H1 (cell line): Measurements from ENCODE around the gene ARID1B. TPM values are rescaled to one million over a fixed set of nuclear protein-coding genes. Genes with fewer than 3 reads are reported as not detected.

Experiments used
- CTCF ChIA-PET: fragments of 300-600 bp; sonication (Branson Sonifier 250); formaldehyde crosslinking; loops from one replicate; lab custom pipeline; 2021; ENCODE audit not compliant: partially characterized antibody; lab: Charles Lee
- POLR2A ChIA-PET: fragments of 300-600 bp; sonication (Branson Sonifier 250); formaldehyde crosslinking; loops from one replicate; lab custom pipeline; 2021; ENCODE audit warnings: inconsistent platforms; ENCODE audit not compliant: partially characterized antibody; lab: Charles Lee
- DNase-seq, 2 experiments: peaks; one replicate each; pipeline versions ENCODE4 v3.0.0 to v3.0.0-alpha.2; 2010 to 2022; ENCODE audit warnings: low spot score in 2 of 2, low read depth in 1 of 2, mixed read lengths in 1 of 2
- FAIRE-seq: peaks from 2 replicates; lab custom pipeline; 2011; peaks lifted over from hg19 to GRCh38; lab: Jason Lieb, UNC
- H2AFZ ChIP-seq: 2 replicates; pipeline ENCODE4 v1.8.1; 2012; ENCODE audit warnings: low read length, inconsistent platforms
- H2AK5ac ChIP-seq: 2 replicates; pipeline ENCODE4 v1.6.1; 2013; ENCODE audit warnings: low read depth, low read length
- H2BK120ac ChIP-seq: replicated peaks from 2 replicates; pipeline ENCODE3; 2013; ENCODE audit warnings: low read depth, low read length, inconsistent platforms
- H2BK12ac ChIP-seq: 2 replicates; pipeline ENCODE4 v1.6.1; 2013; ENCODE audit warnings: low read depth, low read length
- H2BK15ac ChIP-seq: 2 replicates; pipeline ENCODE4 v1.6.1; 2013; ENCODE audit warnings: low read length
- H2BK20ac ChIP-seq: 2 replicates; pipeline ENCODE4 v1.6.1; 2013; ENCODE audit warnings: low read length
- H2BK5ac ChIP-seq: 2 replicates; pipeline ENCODE4 v1.6.1; 2013; ENCODE audit warnings: low read depth, low read length
- H3K14ac ChIP-seq: 2 replicates; pipeline ENCODE4 v1.6.1; 2013; ENCODE audit warnings: inconsistent platforms; ENCODE audit not compliant: insufficient read length
- H3K18ac ChIP-seq: 2 replicates; pipeline ENCODE4 v1.6.1; 2013; ENCODE audit warnings: low read length; ENCODE audit errors: extremely low read depth
- H3K23ac ChIP-seq: 2 replicates; pipeline ENCODE4 v1.6.1; 2013; ENCODE audit warnings: inconsistent platforms; ENCODE audit not compliant: insufficient read length
- H3K23me2 ChIP-seq: 2 replicates; pipeline ENCODE4 v1.6.1; 2013; ENCODE audit warnings: low read depth, low read length
- H3K27ac ChIP-seq: 2 replicates; pipeline ENCODE4 v1.6.1; 2011; ENCODE audit warnings: low read depth, low read length, inconsistent platforms
- H3K27me3 ChIP-seq, 4 experiments: replicated peaks in 1 of 4; 1 replicate in 1 of 4; 2 replicates in 3 of 4; pipeline versions ENCODE4 v1.6.1 to v1.8.1; 2011 to 2013; ENCODE audit warnings: low read length in 3 of 4, mild to moderate bottlenecking in 3 of 4, inconsistent platforms in 2 of 4, mixed read lengths in 2 of 4, moderate library complexity in 1 of 4; ENCODE audit not compliant: control insufficient read depth in 3 of 4, insufficient read depth in 3 of 4; ENCODE audit errors: extremely low read depth in 1 of 4
- H3K36me3 ChIP-seq, 4 experiments: 2 replicates each; pipeline versions ENCODE4 v1.6.1 to v1.8.1; 2011 to 2013; ENCODE audit warnings: mild to moderate bottlenecking in 4 of 4, low read length in 3 of 4, moderate library complexity in 2 of 4, control low read depth in 1 of 4, inconsistent platforms in 1 of 4; ENCODE audit not compliant: insufficient read depth in 4 of 4, control insufficient read depth in 2 of 4
- H3K4ac ChIP-seq: replicated peaks from 2 replicates; pipeline ENCODE3; 2013; ENCODE audit warnings: low read length, low read depth, mixed read lengths, inconsistent platforms; ENCODE audit not compliant: insufficient read length
- H3K4me1 ChIP-seq, 4 experiments: replicated peaks in 1 of 4; 1 replicate in 1 of 4; 2 replicates in 3 of 4; pipeline versions ENCODE4 v1.6.1 to v1.8.1; 2011 to 2013; ENCODE audit warnings: low read length in 3 of 4, inconsistent platforms in 2 of 4, mixed read lengths in 1 of 4; ENCODE audit not compliant: insufficient read depth in 4 of 4, control insufficient read depth in 3 of 4
- H3K4me2 ChIP-seq, 2 experiments: 2 replicates each; pipeline versions ENCODE4 v1.6.1 to v1.8.1; 2011 to 2013; ENCODE audit warnings: low read depth in 2 of 2, low read length in 2 of 2, control low read depth in 1 of 2, inconsistent platforms in 1 of 2, mild to moderate bottlenecking in 1 of 2; ENCODE audit not compliant: insufficient read depth in 1 of 2
- H3K4me3 ChIP-seq, 4 experiments: fragments of 200-600, 300-600 bp in 1 of 4; sonication (generic), shearing (Covaris generic), sonication (Bioruptor Twin) in 1 of 4; 2 replicates each; pipeline versions ENCODE4 v1.5.1 to v1.8.1; 2011 to 2016; ENCODE audit warnings: low read length in 4 of 4, low read depth in 3 of 4, control low read depth in 2 of 4, inconsistent platforms in 2 of 4, mild to moderate bottlenecking in 2 of 4, mixed read lengths in 1 of 4, moderate library complexity in 1 of 4; ENCODE audit not compliant: insufficient read depth in 2 of 4; ENCODE audit errors: extremely low read depth in 1 of 4
- H3K56ac ChIP-seq: replicated peaks from 2 replicates; pipeline ENCODE3; 2013; ENCODE audit warnings: low read depth, mild to moderate bottlenecking, mixed read lengths, low read length, inconsistent platforms; ENCODE audit not compliant: insufficient read length
- H3K79me1 ChIP-seq: 2 replicates; pipeline ENCODE4 v1.6.1; 2013; ENCODE audit warnings: low read depth, low read length, control low read depth
- H3K79me2 ChIP-seq, 2 experiments: 2 replicates each; pipeline versions ENCODE4 v1.6.1 to v1.8.1; 2012 to 2013; ENCODE audit warnings: low read length in 2 of 2, mild to moderate bottlenecking in 2 of 2, inconsistent platforms in 1 of 2; ENCODE audit not compliant: insufficient read depth in 2 of 2, control insufficient read depth in 1 of 2
- H3K9ac ChIP-seq, 4 experiments: replicated peaks in 1 of 4; 1 replicate in 1 of 4; 2 replicates in 3 of 4; pipeline versions ENCODE4 v1.6.1 to v1.8.1; 2011 to 2013; ENCODE audit warnings: low read depth in 3 of 4, low read length in 3 of 4, control low read depth in 2 of 4, mild to moderate bottlenecking in 2 of 4, moderate library complexity in 2 of 4, inconsistent platforms in 1 of 4; ENCODE audit errors: extremely low read depth in 1 of 4
- H3K9me3 ChIP-seq, 2 experiments: 2 replicates each; pipeline versions ENCODE4 v1.6.1 to v1.8.1; 2012 to 2013; ENCODE audit warnings: mild to moderate bottlenecking in 2 of 2, moderate library complexity in 2 of 2, control low read depth in 1 of 2, inconsistent platforms in 1 of 2, low read depth in 1 of 2, low read length in 1 of 2, mixed read lengths in 1 of 2; ENCODE audit not compliant: insufficient read depth in 2 of 2
- H4K20me1 ChIP-seq, 2 experiments: replicated peaks in 1 of 2; 2 replicates each; pipeline versions ENCODE3 to v1.8.1; 2011 to 2013; ENCODE audit warnings: inconsistent platforms in 2 of 2, low read length in 2 of 2, mild to moderate bottlenecking in 1 of 2; ENCODE audit not compliant: insufficient read depth in 2 of 2, control insufficient read depth in 1 of 2
- H4K5ac ChIP-seq: 2 replicates; pipeline ENCODE4 v1.6.1; 2013; ENCODE audit warnings: low read length, low read depth, mixed read lengths, inconsistent platforms; ENCODE audit not compliant: insufficient read length
- H4K8ac ChIP-seq: 2 replicates; pipeline ENCODE4 v1.8.0; 2013; ENCODE audit warnings: mild to moderate bottlenecking, moderate library complexity, low read length, inconsistent platforms; ENCODE audit not compliant: insufficient read depth; ENCODE audit errors: extremely low read depth
- H4K91ac ChIP-seq: replicated peaks from 2 replicates; pipeline ENCODE3; 2013; ENCODE audit warnings: low read length, mixed read lengths, inconsistent platforms; ENCODE audit not compliant: insufficient read length
- EP300 ChIP-seq, 2 experiments: IDR thresholded peaks; 1 replicate in 1 of 2; 2 replicates in 1 of 2; pipeline ENCODE4 v1.6.1; 2011 to 2012; ENCODE audit warnings: low read depth in 2 of 2, low read length in 2 of 2, mild to moderate bottlenecking in 2 of 2, borderline replicate concordance in 1 of 2, inconsistent platforms in 1 of 2, moderate library complexity in 1 of 2
- GABPA ChIP-seq: IDR thresholded peaks from 2 replicates; pipeline ENCODE4 v1.6.1; 2011; ENCODE audit warnings: mild to moderate bottlenecking, low read length, moderate library complexity, borderline replicate concordance; ENCODE audit not compliant: insufficient read depth
- HDAC6 ChIP-seq: IDR thresholded peaks from one replicate; pipeline ENCODE4 v1.7.1; 2012; ENCODE audit warnings: low read depth, mild to moderate bottlenecking, inconsistent platforms, low read length, moderate library complexity
- JUND ChIP-seq: IDR thresholded peaks from 2 replicates; pipeline ENCODE4 v1.6.1; 2011; ENCODE audit warnings: mild to moderate bottlenecking, improper control_type of control experiment, low read length
- SAP30 ChIP-seq: fragments of 300-600 bp; sonication (generic); IDR thresholded peaks from 2 replicates; pipeline ENCODE4 v1.7.1; 2012; ENCODE audit warnings: low read length, moderate library complexity, mild to moderate bottlenecking, inconsistent platforms; ENCODE audit not compliant: insufficient read depth, insufficient replicate concordance
- SIN3A ChIP-seq, 2 experiments: IDR thresholded peaks in 1 of 2; conservative IDR thresholded peaks in 1 of 2; 2 replicates each; pipeline ENCODE4 v1.6.1; 2011 to 2012; ENCODE audit warnings: low read length in 2 of 2, improper control_type of control experiment in 1 of 2, low read depth in 1 of 2, mild to moderate bottlenecking in 1 of 2
- TBP ChIP-seq: IDR thresholded peaks from 2 replicates; pipeline ENCODE4 v1.6.1; 2011; ENCODE audit warnings: low read depth, low read length, improper control_type of control experiment
- TEAD4 ChIP-seq: IDR thresholded peaks from 2 replicates; pipeline ENCODE4 v1.6.1; 2012; ENCODE audit warnings: low read depth, low read length, inconsistent platforms, mixed read lengths
- WGBS, 2 experiments: shearing (Covaris generic) in 1 of 2; methylation state at CpG; one replicate each; pipeline versions ENCODE4 v1.1.6 to v1.1.7; 2013 to 2015; ENCODE audit warnings: low lambda C conversion rate in 2 of 2, mixed read lengths in 2 of 2, inconsistent platforms in 1 of 2, low coverage in 1 of 2, missing lambda C conversion rate in 1 of 2; ENCODE audit not compliant: insufficient replicate concordance in 2 of 2, insufficient coverage in 1 of 2, insufficient read length in 1 of 2; ENCODE audit errors: extremely low coverage in 1 of 2, missing lambda C conversion rate in 1 of 2; 5-methylcytosine and 5-hydroxymethylcytosine counted together
- polyA plus RNA-seq, 7 experiments: library from polyadenylated mRNA; depleted of rRNA in 3 of 7; stranded (reverse) in 5 of 7; unstranded in 2 of 7; fragments of >200 nt in 5 of 7; fragments of 200-250 nt in 2 of 7; gene quantifications; 1 replicate in 5 of 7; 2 replicates in 1 of 7; 4 replicates in 1 of 7; pipeline versions ENCODE4 v1.2.1 to v1.2.3, GENCODE V29; 2011 to 2013; ENCODE audit warnings: missing spikeins in 2 of 7, mixed read lengths in 2 of 7
- total RNA-seq: library from RNA; stranded (reverse); fragmentation: NEBNext Ultra II Directional; extraction: Animal tissue kit (Norgen Biotek cat#: 25700); gene quantifications from 2 replicates; pipeline ENCODE4 v1.2.1, GENCODE V29; 2021

ARID1B gene
- total and polyA plus RNA-seq, 2 of the 8 experiments (the other 6 are each of a cell fraction or from before 2014, with no cell fraction given), result 24.3 to 70.3 TPM

DNA sequence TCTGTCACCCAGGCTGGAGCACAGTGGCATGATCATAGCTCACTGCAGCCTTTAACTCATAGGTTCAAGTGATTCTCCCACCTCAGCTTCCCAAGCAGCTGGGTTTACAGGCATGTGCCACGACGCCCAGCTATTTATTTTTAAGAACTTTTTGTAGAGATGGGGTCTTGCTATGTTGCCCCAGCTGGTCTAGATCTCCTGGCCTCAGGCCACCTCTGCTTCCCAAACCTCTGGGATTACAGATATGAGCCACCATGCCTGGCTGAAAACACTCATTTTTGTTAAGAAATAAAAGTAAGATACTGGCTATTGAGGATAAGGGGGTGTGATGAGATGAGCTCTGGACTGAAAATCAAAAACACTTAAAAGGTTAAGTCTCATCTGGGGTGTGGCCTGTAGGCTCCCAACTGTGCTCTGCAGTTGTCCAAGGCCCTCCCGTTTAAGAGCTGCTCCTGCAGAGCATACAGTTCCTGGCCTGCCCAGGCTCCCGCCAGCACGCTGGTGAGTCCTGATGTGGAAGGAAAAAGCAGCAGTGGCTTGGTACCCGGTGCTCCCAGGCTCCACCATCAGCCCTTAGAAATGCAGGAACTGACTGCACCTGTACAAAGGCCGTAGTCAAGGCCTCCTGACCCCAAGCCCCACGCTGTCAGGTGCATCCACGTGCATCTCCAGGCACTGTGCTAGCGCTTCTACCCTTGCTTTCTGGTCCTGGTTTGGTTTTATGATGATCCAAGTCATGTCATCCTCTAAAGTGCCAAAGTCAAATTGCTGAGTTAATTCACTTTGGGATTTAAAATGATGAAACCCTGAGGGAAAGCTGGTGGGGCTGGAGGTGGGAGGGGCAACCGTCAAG lies 434.7 kb downstream of the ARID1B start:
- H2BK5ac ChIP-seq, result no peak overlapping the region
- WGBS, 2 experiments, result 90% methylated on average over 11 of the region's 11 CpGs; no CpG with 5 or more reads in 1 of the 2 experiments
- H3K4me3 ChIP-seq, result no peak overlapping the region
- no peak overlapping the region for H2BK20ac ChIP-seq
- H3K4ac ChIP-seq, result no peak overlapping the region
- peaks cover 0 to 10% (median 1%) of the 10 kb centered on the region in 4 experiments; a peak in 5 of 8 replicates for H3K36me3 ChIP-seq
- H4K8ac ChIP-seq, result peak overlapping the region; percentile 31; the same call in 1 of the 2 replicates
- no peaks in the 10 kb centered on the region for H3K23me2 ChIP-seq
- H4K5ac ChIP-seq, result no peak overlapping the region
- no peaks in the 10 kb centered on the region for H3K27me3 ChIP-seq
- no peak overlapping the region for H2BK120ac ChIP-seq
- H3K27ac ChIP-seq, result no peak overlapping the region
- H4K20me1 ChIP-seq, result peaks cover 0 to 2% of the 10 kb centered on the region in 2 experiments
- FAIRE-seq, result no peak
- no peak overlapping the region for H3K18ac ChIP-seq
- H2BK15ac ChIP-seq, result no peak overlapping the region
- H3K23ac ChIP-seq, result no peak overlapping the region
- no peaks in the 10 kb centered on the region for H3K4me1 ChIP-seq
- H3K56ac ChIP-seq, result no peak overlapping the region
- no peaks in the 10 kb centered on the region for H3K9me3 ChIP-seq
- no peak overlapping the region for H3K4me2 ChIP-seq
- POLR2A ChIA-PET, result interaction anchor here (1.1 kb wide), 1 partner anchor 13 kb away, joined by 3 read pairs; no protein-coding TSS in a partner anchor
- CTCF ChIA-PET, result interaction anchor here (1.1 kb wide), 1 partner anchor 9 kb away, joined by 3 read pairs; no protein-coding TSS in a partner anchor
- peak in 1 of 2 experiments; percentile 43 for DNase-seq
- no peak overlapping the region for H3K9ac ChIP-seq
- no peaks in the 10 kb centered on the region for H3K79me2 ChIP-seq
- H3K79me1 ChIP-seq, result no peaks in the 10 kb centered on the region
- no peak overlapping the region for H2BK12ac ChIP-seq
- H2AK5ac ChIP-seq, result no peak overlapping the region
- H3K14ac ChIP-seq, result no peak overlapping the region
- H4K91ac ChIP-seq, result no peak overlapping the region
- no peak overlapping the region for H2AFZ ChIP-seq
- TF ChIP-seq EP300 (IDR thresholded peaks at IDR 0.05; ENCODE audit: borderline replicate concordance in 1 of 2, low read depth in 2 of 2, low read length in 2 of 2) (no peak), GABPA (no peak), SIN3A (conservative IDR thresholded peaks at IDR 0.05 in 1 of 2, IDR thresholded peaks at IDR 0.05 in 1 of 2; ENCODE audit: low read depth in 1 of 2, low read length in 2 of 2) (no peak), JUND (no peak), HDAC6 (no peak), TBP (no peak), SAP30 (no peak), TEAD4 (no peak)
